ENCODE data around the gene ACY1.

DNA sequence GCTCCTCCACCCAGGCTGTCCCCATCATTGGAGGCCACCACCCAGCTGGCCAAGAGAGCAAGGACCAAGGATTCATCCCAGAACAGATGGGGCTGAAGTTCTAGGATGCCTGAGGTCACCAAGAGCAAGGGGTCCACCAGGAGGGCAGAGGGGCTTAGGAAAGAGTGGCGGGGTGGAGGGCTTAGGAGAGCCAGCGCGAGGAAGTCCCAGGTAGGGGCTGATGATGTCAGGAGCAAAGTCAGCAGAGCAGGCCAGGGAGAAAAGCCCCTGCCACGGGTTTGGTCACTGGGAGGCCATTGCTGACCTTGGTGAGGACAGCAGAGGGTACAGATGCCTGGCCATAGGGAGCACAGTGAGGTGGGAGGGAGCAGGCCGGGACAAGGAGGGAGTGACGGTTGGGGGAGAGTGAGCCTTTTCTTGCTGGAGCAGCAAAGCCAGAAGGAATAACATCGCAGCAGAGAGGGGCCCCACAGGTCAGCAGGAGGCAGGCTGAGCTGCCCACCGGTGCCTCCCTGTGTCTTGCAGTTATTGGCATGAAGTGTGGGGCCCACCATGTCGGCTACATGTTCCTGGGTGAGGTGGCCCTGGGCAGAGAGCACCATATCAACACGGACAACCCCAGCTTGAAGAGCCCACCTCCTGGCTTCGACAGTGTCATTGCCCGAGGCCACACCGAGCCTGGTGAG is 36.0 kb upstream of the ACY1 start:
- TF ChIP-seq REPIN1 (tag by site-specific recombination; IDR thresholded peaks at IDR 0.05; ENCODE audit: low read depth), result no peak
- TF ChIP-seq, protein P1, sequence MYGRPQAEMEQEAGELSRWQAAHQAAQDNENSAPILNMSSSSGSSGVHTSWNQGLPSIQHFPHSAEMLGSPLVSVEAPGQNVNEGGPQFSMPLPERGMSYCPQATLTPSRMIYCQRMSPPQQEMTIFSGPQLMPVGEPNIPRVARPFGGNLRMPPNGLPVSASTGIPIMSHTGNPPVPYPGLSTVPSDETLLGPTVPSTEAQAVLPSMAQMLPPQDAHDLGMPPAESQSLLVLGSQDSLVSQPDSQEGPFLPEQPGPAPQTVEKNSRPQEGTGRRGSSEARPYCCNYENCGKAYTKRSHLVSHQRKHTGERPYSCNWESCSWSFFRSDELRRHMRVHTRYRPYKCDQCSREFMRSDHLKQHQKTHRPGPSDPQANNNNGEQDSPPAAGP (tag by site-specific recombination; IDR thresholded peaks at IDR 0.05), result no peak
- TF ChIP-seq, protein P2, sequence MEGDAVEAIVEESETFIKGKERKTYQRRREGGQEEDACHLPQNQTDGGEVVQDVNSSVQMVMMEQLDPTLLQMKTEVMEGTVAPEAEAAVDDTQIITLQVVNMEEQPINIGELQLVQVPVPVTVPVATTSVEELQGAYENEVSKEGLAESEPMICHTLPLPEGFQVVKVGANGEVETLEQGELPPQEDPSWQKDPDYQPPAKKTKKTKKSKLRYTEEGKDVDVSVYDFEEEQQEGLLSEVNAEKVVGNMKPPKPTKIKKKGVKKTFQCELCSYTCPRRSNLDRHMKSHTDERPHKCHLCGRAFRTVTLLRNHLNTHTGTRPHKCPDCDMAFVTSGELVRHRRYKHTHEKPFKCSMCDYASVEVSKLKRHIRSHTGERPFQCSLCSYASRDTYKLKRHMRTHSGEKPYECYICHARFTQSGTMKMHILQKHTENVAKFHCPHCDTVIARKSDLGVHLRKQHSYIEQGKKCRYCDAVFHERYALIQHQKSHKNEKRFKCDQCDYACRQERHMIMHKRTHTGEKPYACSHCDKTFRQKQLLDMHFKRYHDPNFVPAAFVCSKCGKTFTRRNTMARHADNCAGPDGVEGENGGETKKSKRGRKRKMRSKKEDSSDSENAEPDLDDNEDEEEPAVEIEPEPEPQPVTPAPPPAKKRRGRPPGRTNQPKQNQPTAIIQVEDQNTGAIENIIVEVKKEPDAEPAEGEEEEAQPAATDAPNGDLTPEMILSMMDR (tag by site-specific recombination; IDR thresholded peaks at IDR 0.05), result no peak

Measured in HEK293 (cell line).